Measurements from ENCODE around the gene CIB1.

Gene CIB1

GRCh38 chr15:90239371-90239770 lies 5.6 kb upstream of the CIB1 start:
- DNase-seq = peak; percentile 24

GRCh38 chr15:90234096-90234988 lies 601 bp upstream of the CIB1 start, which contains the start of gene GDPGP1:
TSS of gene GDPGP1 (plus strand) at chr15:90234209. CDS start at chr15:90240909, 6,700 bp downstream.
- DNase-seq = peak; percentile 41

GRCh38 chr15:90232941-90233386 lies 777 bp downstream of the CIB1 start:
- no peak for DNase-seq

- no peak for DNase-seq
Measured at GRCh38 chr15:90232196-90232595, 1.5 kb downstream of the CIB1 start.

- peak; percentile 45 for DNase-seq
Measured at GRCh38 chr15:90231028-90232017, 2.4 kb downstream of the CIB1 start.

GRCh38 chr15:90230610-90231009 lies 3.1 kb downstream of the CIB1 start:
- no peak for DNase-seq

- DNase-seq = no peak
Measured at GRCh38 chr15:90230071-90230494, 3.7 kb downstream of the CIB1 start.

- no peak for DNase-seq
Measured at GRCh38 chr15:90228960-90229359, 4.8 kb downstream of the CIB1 start.

GRCh38 chr15:90227816-90228772 lies 5.6 kb downstream of the CIB1 start:
- no peak for DNase-seq

- DNase-seq = no peak
Measured at GRCh38 chr15:90227336-90227735, 6.4 kb downstream of the CIB1 start.

GRCh38 chr15:90225504-90226234 lies 8.1 kb downstream of the CIB1 start:
- DNase-seq = no peak

- no peak for DNase-seq
Measured at GRCh38 chr15:90225047-90225446, 8.7 kb downstream of the CIB1 start.

- DNase-seq = no peak
Measured at GRCh38 chr15:90223441-90224165, 10.1 kb downstream of the CIB1 start.

- DNase-seq = no peak
Measured at GRCh38 chr15:90222547-90222946, 11.2 kb downstream of the CIB1 start.

GRCh38 chr15:90221246-90221900 lies 12.4 kb downstream of the CIB1 start:
- peak; percentile 83 for DNase-seq

- peak; percentile 75 for DNase-seq
Measured at GRCh38 chr15:90219421-90220141, 14.2 kb downstream of the CIB1 start.

GRCh38 chr15:90217671-90218394 lies 15.9 kb downstream of the CIB1 start:
- DNase-seq = no peak

GRCh38 chr15:90214553-90215196 lies 19.1 kb downstream of the CIB1 start:
- peak; percentile 43 for DNase-seq
